Right renal cortex interstitium (tissue), 3 donors: ENCODE results near the gene HOXD8. TPM values are rescaled to one million over a fixed set of nuclear protein-coding genes. Genes with fewer than 3 reads are reported as not detected.

Source experiments
- DNase-seq, 3 donors: peaks; one replicate each; pipeline ENCODE4 v3.0.0-alpha.2; 2013; ENCODE audit warnings: low read depth in 3 of 3, low spot score in 2 of 3
- polyA plus RNA-seq, 3 donors: library from polyadenylated mRNA; unstranded; fragments of 120-200 nt; gene quantifications; one replicate each; pipeline ENCODE4 v1.2.1, GENCODE V29; 2013; ENCODE audit not compliant: insufficient read length in 3 of 3

The HOXD8 gene
- 100 to 1,000 TPM; 193 to 217 (median 215) TPM for polyA plus RNA-seq

DNA sequence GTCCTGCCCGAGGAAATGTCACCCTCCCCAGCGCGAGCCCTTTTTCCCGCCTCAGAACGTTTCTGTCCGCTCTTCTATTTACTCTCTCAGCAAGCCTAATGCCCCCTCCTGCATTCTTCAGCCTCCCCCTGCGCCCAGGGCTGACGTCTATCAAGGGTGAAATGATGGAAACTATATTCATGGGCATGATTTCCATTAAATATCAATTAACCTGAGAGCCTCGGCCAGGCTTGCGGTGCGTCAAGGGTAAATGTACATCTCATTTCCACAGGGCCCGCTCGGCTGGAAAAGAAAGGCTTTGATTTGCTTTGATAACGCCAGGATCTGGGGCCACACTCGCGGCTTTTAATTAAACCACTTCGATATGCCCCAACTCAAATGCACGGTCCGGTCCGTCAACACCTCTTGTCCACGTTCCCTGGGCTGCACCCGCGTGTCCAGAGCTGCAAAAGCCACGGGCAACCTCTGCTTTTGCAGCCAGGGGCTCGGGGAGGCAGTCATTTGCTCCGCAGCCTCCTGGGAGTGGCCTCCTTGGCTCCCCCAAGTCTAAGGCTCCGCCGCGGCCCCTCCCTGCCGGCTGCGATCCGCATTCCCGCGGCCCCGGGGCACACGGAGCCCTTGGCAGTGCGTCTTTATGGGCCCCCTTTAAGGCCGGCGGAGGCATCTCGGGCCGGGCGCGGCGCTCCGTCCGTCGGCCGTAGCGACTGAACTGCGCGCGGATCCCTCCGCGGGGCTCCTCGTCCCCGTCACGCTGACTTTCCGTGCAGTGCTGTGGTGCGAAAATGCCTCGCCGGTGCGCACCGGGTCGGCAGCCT lies at the start of gene HOXD8:
TSS of gene HOXD8 (plus strand) at position 724 of the 815 bp plus-strand sequence. CDS start 662 bp downstream, outside the sequence.
- DNase-seq = no peak

DNA sequence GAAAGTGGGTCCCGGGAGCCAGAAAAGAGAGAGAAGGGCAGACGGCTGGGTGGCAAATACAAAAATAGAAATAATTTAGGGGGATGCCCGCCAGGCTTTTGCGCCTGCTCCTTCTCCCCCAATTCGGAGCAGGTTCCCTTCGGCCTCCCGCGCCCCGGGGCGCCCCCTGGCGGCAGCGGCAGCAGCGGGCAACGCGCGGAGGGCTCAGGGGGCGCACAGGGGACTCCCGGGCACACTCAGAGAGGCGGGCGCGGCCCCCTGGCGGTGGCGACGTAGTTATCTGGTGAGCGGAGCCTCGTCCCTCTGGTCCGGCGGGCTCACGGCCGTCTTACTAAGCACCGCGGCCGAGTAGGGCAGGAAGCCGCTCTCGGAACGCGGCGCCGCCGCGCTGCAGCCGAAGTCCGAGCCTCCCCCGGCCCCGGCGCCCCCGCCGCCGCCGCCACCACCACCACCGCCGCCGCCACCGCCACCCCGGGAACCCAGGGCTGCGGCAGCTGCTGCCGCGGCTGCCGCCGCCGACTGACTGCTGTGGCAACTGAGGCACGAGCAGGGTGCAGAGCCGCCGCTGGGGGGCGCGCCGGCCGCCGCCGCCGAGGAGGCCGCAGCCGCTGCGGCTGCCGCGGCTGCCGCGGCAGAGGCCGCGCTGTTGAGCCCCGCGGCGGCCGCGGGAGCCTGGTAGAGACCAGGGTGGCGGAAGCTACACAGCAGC lies 49.5 kb upstream of the HOXD8 start:
- DNase-seq = peak in 1 of 3 donors; percentile 24

DNA sequence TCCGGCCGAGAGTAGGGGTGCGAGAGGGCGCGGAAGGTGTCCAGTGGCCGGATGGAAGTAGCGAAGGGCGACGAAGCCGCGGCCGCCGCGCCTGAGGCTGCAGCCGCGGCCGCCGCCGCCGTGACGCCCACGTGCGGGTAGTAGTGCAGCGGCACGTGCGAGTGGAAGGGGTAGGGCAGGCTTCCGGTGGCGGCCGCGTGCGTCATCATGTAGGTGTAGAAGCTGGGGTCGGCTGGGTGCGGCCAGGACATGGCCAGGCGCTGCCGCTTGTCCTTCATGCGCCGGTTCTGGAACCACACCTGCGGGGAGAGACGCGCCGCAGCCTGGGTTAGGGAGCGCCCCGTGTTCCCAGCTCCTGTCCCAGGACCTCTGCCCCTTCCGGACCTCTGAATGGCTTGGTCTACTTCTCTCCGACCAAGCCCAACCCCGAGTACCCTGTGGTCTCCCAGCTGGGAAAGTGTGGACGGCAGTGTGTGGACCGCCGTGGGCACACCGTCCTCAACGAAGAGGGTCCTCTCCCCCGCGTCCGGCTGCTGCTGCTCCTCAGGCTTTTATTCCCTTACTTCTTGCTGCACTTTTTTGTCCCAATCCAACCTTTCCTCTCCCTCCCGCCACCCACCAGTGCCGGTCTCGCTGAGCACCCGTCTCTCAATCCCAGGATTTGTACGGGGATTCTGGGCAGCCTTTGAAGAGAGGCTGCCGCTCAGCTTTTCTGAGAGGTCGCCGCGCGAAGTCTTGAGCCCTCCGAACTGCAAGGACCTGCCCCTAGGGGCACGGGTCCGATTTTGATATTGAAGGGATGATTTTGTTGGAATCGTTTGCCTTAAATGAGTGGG lies 48.7 kb upstream of the HOXD8 start:
- peak in 1 of 3 donors; percentile 16 for DNase-seq

DNA sequence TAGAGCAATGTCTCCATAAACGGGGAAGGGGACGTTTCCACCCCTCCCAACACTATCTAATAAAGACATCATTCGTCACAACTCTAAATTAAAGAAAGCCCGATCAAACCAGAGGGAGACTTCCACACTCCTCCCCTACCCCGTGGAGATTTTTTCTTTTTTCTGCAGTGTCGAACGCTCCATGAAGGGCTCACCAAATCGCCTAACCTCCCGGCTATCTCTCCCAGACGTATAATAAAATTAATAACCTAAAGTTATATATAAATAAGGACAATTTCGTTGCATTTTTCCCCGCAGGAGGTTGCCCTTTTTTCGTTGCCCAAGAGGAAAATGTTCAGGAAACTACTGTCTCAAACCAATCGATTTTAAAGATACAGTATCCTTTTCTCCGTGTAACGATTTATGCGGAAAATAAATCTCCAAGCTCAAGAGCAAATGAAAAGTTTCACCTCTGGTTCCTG lies 48.1 kb upstream of the HOXD8 start:
- DNase-seq = peak in 1 of 3 donors; percentile 24

DNA sequence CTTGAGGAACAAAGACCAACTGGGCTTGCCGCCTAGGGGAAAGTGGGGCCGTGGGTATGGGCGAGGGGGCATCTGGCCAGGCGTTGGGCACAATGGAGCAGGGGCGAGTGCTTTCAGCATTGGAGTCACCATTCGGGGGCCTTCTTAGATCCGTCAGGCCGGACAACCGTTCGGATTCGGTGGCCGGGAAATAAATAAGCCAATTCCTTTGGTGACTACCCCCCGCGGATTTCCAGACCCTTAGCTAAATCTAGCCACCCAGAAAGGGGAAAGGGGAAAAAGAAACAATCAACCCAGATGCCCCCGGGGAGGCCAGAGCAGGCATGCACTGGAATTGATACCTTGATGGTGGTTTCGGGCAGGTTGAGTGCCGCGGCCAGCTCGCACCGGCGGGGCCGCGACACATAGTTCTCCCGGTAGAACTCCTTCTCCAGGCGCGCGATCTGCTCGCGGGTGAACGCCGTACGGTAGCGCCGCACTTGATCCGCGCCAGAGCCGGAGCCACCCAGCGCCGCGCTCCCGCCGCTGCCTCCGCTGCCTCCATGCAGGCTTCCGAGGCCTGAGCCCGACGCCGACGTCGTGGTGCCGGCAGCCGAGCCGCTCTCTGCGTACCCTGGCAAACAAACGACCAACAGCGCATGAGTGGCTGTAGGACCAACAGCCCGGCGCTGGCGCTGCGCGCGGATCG lies 47.5 kb upstream of the HOXD8 start:
- DNase-seq = peak in 1 of 3 donors; percentile 23

DNA sequence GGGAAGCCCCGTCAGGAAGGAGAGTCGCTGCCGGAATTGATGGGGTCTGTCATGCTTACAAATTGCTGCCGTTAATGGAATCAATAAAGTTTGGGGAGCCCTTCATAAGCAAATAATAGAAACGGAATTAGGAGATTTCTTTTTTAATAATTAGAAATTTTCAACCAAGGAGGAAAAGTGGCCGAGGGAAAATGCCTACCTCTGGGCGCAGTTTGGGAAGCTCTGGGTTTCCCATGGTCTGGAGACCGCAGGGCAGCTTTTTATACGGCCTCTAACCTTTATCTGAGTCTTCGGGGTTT lies 47.0 kb upstream of the HOXD8 start:
- DNase-seq = no peak

DNA sequence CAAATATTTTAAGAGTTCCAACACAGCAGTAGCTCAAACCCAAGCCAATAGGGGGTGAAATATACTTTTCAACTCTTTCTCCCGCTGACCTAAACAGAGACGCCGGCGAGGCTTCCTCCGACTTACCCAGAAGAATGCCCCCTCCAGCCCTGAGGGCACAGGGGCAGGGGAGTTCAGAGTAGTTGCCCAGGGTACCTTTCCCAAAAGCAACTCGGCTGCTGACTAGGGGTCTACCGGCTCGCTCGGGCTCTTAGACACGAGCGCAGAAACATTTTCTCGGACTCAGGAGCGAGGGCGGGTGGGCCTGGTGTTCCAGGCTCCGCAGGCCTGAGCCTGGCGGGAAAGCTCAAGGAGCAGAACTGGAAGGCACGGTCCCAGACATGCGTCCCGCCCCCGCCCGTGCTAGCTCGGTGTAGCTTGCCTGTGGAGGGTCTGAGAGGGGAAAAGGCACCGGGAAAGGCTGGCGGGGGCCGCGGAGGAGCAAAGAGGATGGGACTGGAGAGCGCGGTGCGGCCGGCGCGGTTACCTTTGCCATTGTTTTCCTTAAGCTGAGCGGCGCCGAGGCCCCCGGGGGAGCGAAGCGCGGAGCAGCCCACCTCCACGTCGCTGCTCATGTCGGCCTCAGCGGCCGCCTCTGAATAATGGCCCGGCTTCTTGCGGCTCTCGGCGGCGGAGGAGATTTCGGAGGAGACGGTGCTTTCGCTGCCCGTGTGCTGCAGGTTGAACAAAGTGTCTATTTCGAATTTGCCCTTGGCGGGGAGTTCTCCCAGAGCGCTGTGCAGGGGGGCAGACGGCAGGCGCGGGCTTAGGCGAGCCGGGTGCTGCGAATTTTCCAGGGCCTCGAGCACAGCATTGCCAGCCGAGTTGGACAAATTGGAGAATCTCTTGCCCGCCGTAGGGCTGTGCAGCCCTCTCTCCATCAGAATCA lies 46.4 kb upstream of the HOXD8 start:
- peak in 1 of 3 donors; percentile 16 for DNase-seq

DNA sequence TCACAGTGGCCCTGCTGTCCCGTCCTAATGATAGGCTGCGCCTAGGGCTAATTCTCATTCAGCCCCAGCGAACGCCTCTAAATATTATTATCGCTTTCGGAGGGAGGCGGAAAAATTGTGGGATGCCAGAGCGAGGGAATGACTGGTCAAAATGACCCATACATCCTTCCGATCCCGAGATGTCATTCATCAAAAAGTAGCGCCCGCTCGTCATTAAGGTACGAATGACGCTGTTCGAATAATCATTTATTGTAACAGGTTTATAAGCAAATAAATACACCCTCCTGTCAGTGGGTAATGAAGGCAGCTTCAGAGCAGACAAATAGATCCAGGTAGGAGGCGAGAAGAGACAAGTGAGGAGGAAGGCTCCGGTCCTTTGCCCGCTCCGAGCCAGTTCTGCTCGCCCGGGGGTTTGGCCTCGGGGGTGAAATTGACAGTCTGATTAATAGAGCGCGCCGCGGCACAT lies 45.7 kb upstream of the HOXD8 start, which contains the start of gene EVX2:
TSS of gene EVX2 (minus strand) at position 167 of the 466 bp plus-strand sequence. CDS start 186 bp downstream, outside the sequence.
- no peak for DNase-seq

DNA sequence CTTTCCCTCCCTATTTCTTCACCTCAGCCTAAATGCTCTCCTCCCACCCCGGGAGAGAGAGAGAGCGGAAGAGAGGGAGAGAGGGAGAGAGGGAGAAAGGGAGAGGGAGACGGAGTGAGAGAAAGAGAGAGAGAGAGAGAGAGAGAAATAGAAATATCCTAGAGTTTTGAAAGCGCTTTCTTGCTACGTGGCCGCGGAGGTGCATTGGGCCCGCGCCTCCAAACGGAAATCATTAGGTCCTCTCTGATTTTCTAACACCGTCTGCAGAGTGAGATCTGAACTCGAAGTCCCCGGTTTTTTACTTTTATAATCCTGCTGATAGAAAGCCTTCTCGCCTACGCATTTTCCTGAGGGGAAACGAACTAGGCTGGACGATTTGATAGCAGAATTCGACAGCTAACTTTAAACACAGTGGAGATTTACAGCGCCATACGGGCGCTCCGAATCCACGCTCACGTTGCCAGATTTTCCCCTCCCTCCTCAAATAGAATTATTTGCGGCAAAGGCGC lies 44.8 kb upstream of the HOXD8 start:
- no peak for DNase-seq

DNA sequence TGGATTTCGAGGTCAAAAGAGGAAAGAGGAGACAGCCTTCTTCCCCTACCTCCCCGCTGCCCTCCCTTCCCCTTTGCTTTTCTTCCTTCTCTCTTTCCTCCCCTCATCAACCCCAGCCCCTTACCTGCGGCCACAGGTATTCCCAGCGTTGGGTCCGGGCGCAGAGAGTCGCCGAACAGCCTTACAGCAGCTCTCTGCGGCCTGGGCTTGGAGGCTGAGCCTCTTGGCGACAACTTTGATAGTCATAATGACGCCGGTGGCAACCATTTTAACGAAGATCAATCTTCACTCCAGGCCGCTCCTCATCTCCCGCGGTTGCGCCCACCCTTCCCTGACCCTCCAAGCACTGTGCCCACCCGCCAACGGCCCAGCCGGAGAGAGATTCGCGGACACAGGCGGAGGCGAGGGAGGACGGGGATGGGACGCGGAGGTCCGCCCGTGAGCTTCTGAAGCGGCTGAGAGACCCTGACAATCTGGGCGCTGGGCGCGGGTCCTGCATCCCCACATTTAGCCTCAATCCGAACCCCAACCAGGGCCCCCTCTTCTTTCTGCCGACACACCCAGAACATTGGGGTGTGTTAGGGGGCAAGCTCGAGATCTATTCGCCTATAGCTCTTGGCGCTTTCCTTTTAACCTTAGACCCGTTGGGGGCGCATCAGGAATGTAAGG lies 44.3 kb upstream of the HOXD8 start:
- DNase-seq = no peak

DNA sequence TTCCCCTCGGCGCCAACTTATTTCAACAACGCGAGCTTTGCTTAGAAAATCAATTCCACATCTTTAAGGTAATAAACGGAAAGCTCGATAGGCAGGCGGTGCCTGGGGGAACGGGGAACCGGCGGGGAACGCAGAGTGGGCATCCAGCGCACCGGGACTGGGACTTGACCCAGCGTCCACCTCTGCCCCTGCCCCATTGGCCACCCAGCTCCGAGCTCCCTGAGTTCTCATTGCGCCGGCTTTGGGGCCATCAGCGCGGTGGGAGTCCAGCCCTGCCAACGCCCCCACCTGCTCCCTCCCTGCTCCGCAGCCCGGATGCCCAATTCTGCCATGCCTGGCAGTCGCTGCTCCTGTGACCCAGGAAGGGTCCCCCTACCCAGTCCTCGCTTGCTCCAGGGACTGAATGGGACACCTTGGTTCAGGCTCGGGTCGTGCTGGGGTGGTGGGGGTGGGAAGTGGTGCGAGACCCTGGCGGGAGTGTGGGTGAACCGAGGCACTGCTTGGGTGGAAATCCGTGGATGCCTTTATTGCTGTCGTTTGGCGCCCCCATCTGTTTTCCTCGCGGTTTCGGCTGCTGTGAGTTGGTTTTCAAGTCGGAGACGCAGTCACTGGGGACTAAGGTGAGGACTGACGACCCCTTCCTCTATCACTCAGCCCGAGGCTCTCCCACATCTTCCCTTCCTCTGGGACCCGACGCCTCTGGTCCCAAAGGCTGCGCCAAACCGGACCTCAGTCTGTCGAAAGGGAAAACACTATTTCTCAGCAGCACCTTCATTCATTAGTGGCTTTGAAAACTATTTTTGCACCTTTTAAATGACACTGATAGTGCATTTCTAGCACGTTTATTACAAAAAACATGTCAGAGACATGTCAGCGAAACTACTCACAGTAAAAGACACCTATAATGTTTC lies 43.4 kb upstream of the HOXD8 start:
- DNase-seq = no peak

DNA sequence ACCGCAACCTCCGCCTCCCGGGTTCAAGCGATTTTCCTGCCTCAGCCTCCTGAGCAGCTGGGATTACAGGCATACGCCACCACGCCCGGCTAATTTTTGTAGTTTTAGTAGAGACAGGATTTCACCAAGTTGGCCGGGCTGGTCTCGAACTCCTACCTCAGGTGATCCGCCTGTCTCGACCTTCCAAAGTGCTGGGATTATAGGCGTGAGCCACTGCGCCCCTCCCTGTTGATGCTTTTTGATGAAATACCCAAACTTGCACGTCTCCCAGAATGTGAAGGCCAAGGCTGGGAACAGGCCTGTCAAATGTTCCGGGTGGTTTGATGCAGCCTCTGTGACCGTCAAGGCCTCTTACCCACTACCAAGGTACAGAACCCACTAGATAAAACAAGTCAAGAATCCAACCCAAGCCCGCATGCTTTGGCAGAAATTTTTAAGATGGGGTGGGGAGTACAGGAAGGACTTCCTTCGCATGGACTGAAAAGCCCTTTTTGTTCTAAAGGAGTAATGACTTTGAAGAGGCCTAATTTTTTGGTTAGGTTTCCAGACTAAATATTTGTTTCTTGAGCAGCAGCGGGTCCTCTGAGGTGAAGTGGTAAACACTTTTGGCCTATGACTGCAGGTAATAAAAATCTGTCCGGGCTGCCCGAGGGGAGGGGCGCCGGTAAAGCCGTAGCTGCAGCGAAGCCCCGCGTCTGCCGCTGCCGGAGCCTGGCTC lies 42.0 kb upstream of the HOXD8 start:
- no peak for DNase-seq

DNA sequence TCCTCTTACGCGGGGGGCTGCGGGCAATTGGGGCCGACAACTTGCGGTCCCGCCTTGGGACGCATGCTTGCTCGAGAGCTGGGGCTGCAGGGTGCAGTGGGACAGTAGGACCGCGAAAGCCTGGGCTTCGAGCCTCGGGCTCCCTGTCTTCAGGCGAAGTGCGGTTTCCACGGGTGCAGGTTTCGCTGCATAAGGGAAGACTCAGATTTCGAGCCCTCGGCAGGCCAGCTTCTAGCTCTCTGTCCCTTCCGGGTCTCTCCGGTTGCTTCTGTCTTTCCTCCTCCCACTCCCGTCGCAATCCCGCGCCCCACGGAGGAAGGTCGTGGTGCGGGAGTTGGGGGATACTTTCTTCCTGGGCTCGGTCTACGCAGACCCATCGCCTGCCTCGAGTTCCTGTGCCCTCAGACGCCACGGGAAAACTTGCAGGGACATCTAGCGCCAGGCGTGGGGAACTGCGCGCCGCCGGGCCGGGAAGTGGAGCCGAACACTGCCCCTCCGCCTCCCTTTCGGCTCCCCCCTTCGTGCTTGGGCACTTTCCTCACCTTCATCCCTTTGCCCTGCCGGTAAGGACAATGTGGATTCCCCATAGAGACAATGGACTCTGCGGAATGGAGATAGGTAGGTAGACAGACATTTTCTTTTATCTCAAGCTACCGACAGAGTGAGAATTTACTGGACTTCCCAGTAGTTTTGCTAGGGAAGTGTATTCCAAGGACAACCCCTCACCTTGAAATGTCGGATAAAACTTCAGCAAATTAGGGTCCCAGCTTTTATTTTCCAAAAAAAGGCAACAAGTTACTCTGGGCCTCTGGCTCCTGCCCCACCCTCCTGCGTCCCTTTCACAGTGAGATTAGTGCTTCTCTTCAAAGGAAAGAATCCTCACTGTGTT lies 41.2 kb upstream of the HOXD8 start:
- DNase-seq = no peak

DNA sequence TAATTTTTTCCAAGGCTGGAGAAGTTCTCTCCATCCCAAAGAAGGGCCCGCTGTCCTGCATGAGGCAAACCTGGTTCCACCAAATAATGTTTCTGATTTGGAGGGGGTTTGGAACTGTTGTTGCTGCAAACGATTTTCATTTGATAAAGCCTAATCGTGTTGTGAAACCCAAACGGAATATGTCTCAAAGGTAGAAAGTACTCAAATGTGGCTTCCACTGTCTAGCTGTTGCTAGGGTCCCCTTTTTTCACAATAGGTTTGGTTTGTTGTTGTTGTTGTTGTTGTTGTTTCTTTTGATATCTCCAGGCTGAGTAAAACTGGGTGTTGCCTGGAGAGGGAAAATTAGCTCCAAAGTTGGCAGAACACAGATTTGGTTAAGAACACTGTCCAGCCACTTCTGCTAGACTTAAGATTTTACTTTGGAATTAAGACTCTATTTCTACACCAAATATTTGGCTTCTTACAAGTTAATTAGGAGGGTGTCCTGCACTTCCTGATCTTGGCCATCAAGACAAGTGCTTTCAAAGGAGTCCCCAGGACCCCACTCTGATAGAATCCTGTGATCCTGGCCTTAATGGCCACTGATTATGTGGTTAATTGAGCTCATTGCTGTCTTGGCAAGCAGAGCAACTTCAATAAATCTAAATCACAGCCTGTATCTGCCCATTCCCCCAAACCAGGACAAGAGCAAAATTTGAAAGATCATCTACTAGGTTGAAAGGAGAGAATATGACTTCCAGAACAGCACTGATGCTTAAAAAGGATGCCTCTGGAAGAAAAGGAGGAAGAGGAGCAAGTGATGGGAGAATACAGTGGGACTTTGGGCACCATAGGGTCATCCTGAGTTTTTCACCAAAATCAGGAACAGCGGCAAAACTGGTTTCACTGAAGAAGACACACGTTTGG lies 40.3 kb upstream of the HOXD8 start:
- no peak for DNase-seq
